H9 (cell line): ENCODE results near the gene ARHGAP25. TPM values are rescaled to one million over a fixed set of nuclear protein-coding genes. Genes with fewer than 3 reads are reported as not detected.

Source experiments
- DNase-seq: peaks from one replicate; pipeline ENCODE4 v3.0.0-alpha.2; 2017
- H2AFZ ChIP-seq: one replicate; pipeline ENCODE4 v1.6.1; 2013; ENCODE audit warnings: mild to moderate bottlenecking, low read length, control low read depth, moderate library complexity
- H2AK5ac ChIP-seq: 2 replicates; pipeline ENCODE4 v1.6.1; 2013; ENCODE audit warnings: low read length, control low read depth, mixed read lengths; ENCODE audit not compliant: insufficient read length
- H2BK120ac ChIP-seq: one replicate; pipeline ENCODE4 v1.6.1; 2013; ENCODE audit warnings: low read depth, mild to moderate bottlenecking, low read length, control low read depth, inconsistent platforms; ENCODE audit not compliant: poor library complexity, severe bottlenecking
- H2BK12ac ChIP-seq: 2 replicates; pipeline ENCODE4 v1.6.1; 2013; ENCODE audit warnings: low read length, control low read depth, mixed read lengths, low read depth; ENCODE audit not compliant: insufficient read length
- H2BK15ac ChIP-seq: 2 replicates; pipeline ENCODE4 v1.6.1; 2013; ENCODE audit warnings: low read depth, low read length, control low read depth
- H2BK20ac ChIP-seq: one replicate; pipeline ENCODE4 v1.6.1; 2013; ENCODE audit warnings: low read depth, mild to moderate bottlenecking, low read length, control low read depth, inconsistent platforms; ENCODE audit not compliant: poor library complexity, severe bottlenecking
- H2BK5ac ChIP-seq: 2 replicates; pipeline ENCODE4 v1.6.1; 2013; ENCODE audit warnings: low read length, control low read depth, mixed read lengths; ENCODE audit not compliant: insufficient read length
- H3K14ac ChIP-seq: 2 replicates; pipeline ENCODE4 v1.6.1; 2013; ENCODE audit warnings: low read length, control low read depth; ENCODE audit not compliant: insufficient read depth
- H3K18ac ChIP-seq: 2 replicates; pipeline ENCODE4 v1.6.1; 2013; ENCODE audit warnings: low read depth, mild to moderate bottlenecking, mixed read lengths, low read length, control low read depth; ENCODE audit not compliant: insufficient read length
- H3K23ac ChIP-seq: 2 replicates; pipeline ENCODE4 v1.6.1; 2013; ENCODE audit warnings: low read length, control low read depth, mixed read lengths, low read depth; ENCODE audit not compliant: insufficient read length
- H3K23me2 ChIP-seq: 2 replicates; pipeline ENCODE4 v1.6.1; 2013; ENCODE audit warnings: low read depth, mild to moderate bottlenecking, mixed read lengths, low read length, control low read depth; ENCODE audit not compliant: insufficient read length, poor library complexity, severe bottlenecking
- H3K27ac ChIP-seq: 2 replicates; pipeline ENCODE4 v1.5.1; 2013; ENCODE audit warnings: low read length, control low read depth, mixed read lengths, low read depth; ENCODE audit not compliant: insufficient read length
- H3K27me3 ChIP-seq: 2 replicates; pipeline ENCODE4 v1.6.1; 2013; ENCODE audit warnings: low read length, control low read depth, inconsistent platforms; ENCODE audit not compliant: insufficient read depth
- H3K4ac ChIP-seq: 2 replicates; pipeline ENCODE4 v1.6.1; 2013; ENCODE audit warnings: low read depth, mild to moderate bottlenecking, control low read depth, inconsistent platforms, low read length, moderate library complexity
- H3K4me1 ChIP-seq: 2 replicates; pipeline ENCODE4 v1.6.1; 2013; ENCODE audit warnings: low read length, control low read depth, inconsistent platforms; ENCODE audit not compliant: insufficient read depth
- H3K4me2 ChIP-seq: 2 replicates; pipeline ENCODE4 v1.6.1; 2013; ENCODE audit warnings: low read length, control low read depth, mixed read lengths; ENCODE audit not compliant: insufficient read length, insufficient read depth
- H3K56ac ChIP-seq: 2 replicates; pipeline ENCODE4 v1.6.1; 2013; ENCODE audit warnings: low read depth, mild to moderate bottlenecking, mixed read lengths, low read length, control low read depth; ENCODE audit not compliant: insufficient read length
- H3K79me1 ChIP-seq: 2 replicates; pipeline ENCODE4 v1.6.1; 2013; ENCODE audit warnings: low read depth, mild to moderate bottlenecking, moderate library complexity, low read length, control low read depth, inconsistent platforms; ENCODE audit not compliant: insufficient read depth, poor library complexity, severe bottlenecking
- H3K79me2 ChIP-seq: 2 replicates; pipeline ENCODE4 v1.6.1; 2013; ENCODE audit warnings: low read length, control low read depth, inconsistent platforms; ENCODE audit not compliant: insufficient read depth
- H3K9ac ChIP-seq: 2 replicates; pipeline ENCODE4 v1.6.1; 2013; ENCODE audit warnings: low read length, control low read depth, mixed read lengths; ENCODE audit not compliant: insufficient read length; ENCODE audit errors: extremely low read depth
- H3K9me3 ChIP-seq: one replicate; pipeline ENCODE4 v1.6.1; 2013; ENCODE audit warnings: low read depth, low read length, inconsistent platforms; ENCODE audit not compliant: control insufficient read depth
- H3T11ph ChIP-seq: one replicate; pipeline ENCODE4 v1.6.1; 2013; ENCODE audit warnings: mild to moderate bottlenecking, low read length, control low read depth, inconsistent platforms
- H4K20me1 ChIP-seq: one replicate; pipeline ENCODE4 v1.6.1; 2013; ENCODE audit not compliant: control insufficient read depth, insufficient read length, insufficient read depth
- H4K5ac ChIP-seq: 2 replicates; pipeline ENCODE4 v1.6.1; 2013; ENCODE audit warnings: low read depth, mild to moderate bottlenecking, mixed read lengths, low read length, control low read depth; ENCODE audit not compliant: insufficient read length
- H4K8ac ChIP-seq: replicated peaks from 2 replicates; pipeline ENCODE4 v1.6.1; 2013; ENCODE audit warnings: low read length, control low read depth, mixed read lengths, low read depth; ENCODE audit not compliant: insufficient read length
- H4K91ac ChIP-seq: 2 replicates; pipeline ENCODE4 v1.6.1; 2013; ENCODE audit warnings: low read depth, mild to moderate bottlenecking, moderate library complexity, mixed read lengths, low read length, control low read depth; ENCODE audit not compliant: insufficient read length
- H3K27ac Mint-ChIP-seq, 3 experiments: 2 replicates in 2 of 3; 3 replicates in 1 of 3; pipeline ENCODE4 v1.8.0; 2020 to 2021; ENCODE audit warnings: mixed read lengths in 3 of 3, mild to moderate bottlenecking in 1 of 3, moderate library complexity in 1 of 3
- H3K27me3 Mint-ChIP-seq: 2 replicates; pipeline ENCODE4 v1.8.0; 2021; ENCODE audit warnings: low read depth, mild to moderate bottlenecking, moderate library complexity, mixed read lengths
- H3K36me3 Mint-ChIP-seq, 3 experiments: 2 replicates in 2 of 3; 3 replicates in 1 of 3; pipeline ENCODE4 v1.8.0; 2020 to 2021; ENCODE audit warnings: low read depth in 3 of 3, mixed read lengths in 3 of 3; ENCODE audit not compliant: insufficient read depth in 1 of 3
- H3K4me1 Mint-ChIP-seq, 2 experiments: 2 replicates each; pipeline ENCODE4 v1.8.0; 2020; ENCODE audit warnings: mixed read lengths in 2 of 2
- H3K4me3 Mint-ChIP-seq, 2 experiments: 2 replicates in 1 of 2; 3 replicates in 1 of 2; pipeline ENCODE4 v1.8.0; 2020 to 2021; ENCODE audit warnings: mild to moderate bottlenecking in 2 of 2, mixed read lengths in 2 of 2, moderate library complexity in 1 of 2
- H3K9me3 Mint-ChIP-seq, 2 experiments: 2 replicates in 1 of 2; 3 replicates in 1 of 2; pipeline ENCODE4 v1.8.0; 2020; ENCODE audit warnings: mild to moderate bottlenecking in 2 of 2, mixed read lengths in 2 of 2, moderate library complexity in 1 of 2
- WGBS: extraction: QIAGEN DNeasy Blood & Tissue Kit; methylation state at CpG from one replicate; pipeline ENCODE4 v1.1.7; 2013; ENCODE audit warnings: missing lambda C conversion rate, low lambda C conversion rate, mixed read lengths; ENCODE audit not compliant: insufficient read length; ENCODE audit errors: extremely low coverage; 5-methylcytosine and 5-hydroxymethylcytosine counted together
- total RNA-seq: library from RNA; stranded (reverse); gene quantifications from 2 replicates; pipeline ENCODE4 v1.2.1, GENCODE V29; 2021
- TF ChIP-seq, protein P1 (sequence below): fragments of 200-600 bp; sonication (generic); conservative IDR thresholded peaks from 3 replicates; pipeline ENCODE4 v1.8.0; 2021; ENCODE audit warnings: antibody characterized with exemption, mild to moderate bottlenecking

The ARHGAP25 gene
- total RNA-seq, 1 experiment from 2014 or later, result 1.3 TPM

DNA sequence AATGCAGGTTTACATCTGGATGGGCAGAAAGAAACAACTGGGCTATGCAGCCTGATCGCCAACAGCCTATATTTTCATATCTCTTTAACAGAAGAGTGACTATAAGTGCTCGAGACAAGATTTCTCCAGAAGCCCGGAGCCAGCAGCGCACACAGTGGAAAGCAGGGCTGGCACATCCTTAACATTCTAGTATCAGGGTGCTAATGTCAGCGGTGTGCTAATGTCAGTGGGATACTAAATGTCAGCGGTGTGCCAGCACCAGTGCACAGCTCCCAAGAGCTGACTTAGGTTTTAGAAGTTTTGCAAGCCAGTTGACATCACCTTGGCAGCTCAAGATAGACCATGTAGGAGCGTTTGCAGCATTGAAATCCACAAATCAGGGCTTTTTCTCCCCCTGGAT, 128.3 kb downstream of the ARHGAP25 start:
- Mint-ChIP-seq H3K4me1 (peaks cover 6 to 12% of the 10 kb centered on the region in 2 experiments), H3K27me3 (no peaks in the 10 kb centered on the region; the same call in 1 of the 2 replicates)
- WGBS, result no CpG with 5 or more reads among the region's 7 CpGs

More for the DNA sequence above, 128.3 kb downstream of the ARHGAP25 start:
- Histone ChIP-seq H2BK120ac (no peak overlapping the region), H3K18ac (no peak overlapping the region), H2AK5ac (no peak overlapping the region), H3T11ph (no peak overlapping the region), H3K23me2 (no peaks in the 10 kb centered on the region), H2BK12ac (no peak overlapping the region), H2BK5ac (no peak overlapping the region), H3K23ac (no peak overlapping the region), H2BK15ac (no peak overlapping the region), H3K4ac (no peak overlapping the region), H2AFZ (no peak overlapping the region), H4K5ac (no peak overlapping the region), H3K27ac (no peak overlapping the region), H3K79me1 (no peaks in the 10 kb centered on the region), H4K8ac (no peak overlapping the region), H3K79me2 (no peaks in the 10 kb centered on the region), H3K9me3 (no peaks in the 10 kb centered on the region), H3K4me1 (no peaks in the 10 kb centered on the region; the same call in 1 of the 2 replicates), H4K91ac (no peak overlapping the region), H3K9ac (no peak overlapping the region), H3K14ac (no peak overlapping the region), H3K56ac (no peak overlapping the region), H4K20me1 (no peaks in the 10 kb centered on the region), H2BK20ac (no peak overlapping the region), H3K4me2 (no peak overlapping the region), H3K27me3 (no peaks in the 10 kb centered on the region)
- no peak for DNase-seq
- H3K9me3 Mint-ChIP-seq, result no peaks in the 10 kb centered on the region
- no peaks in the 10 kb centered on the region for H3K36me3 Mint-ChIP-seq
- TF ChIP-seq, protein P1, sequence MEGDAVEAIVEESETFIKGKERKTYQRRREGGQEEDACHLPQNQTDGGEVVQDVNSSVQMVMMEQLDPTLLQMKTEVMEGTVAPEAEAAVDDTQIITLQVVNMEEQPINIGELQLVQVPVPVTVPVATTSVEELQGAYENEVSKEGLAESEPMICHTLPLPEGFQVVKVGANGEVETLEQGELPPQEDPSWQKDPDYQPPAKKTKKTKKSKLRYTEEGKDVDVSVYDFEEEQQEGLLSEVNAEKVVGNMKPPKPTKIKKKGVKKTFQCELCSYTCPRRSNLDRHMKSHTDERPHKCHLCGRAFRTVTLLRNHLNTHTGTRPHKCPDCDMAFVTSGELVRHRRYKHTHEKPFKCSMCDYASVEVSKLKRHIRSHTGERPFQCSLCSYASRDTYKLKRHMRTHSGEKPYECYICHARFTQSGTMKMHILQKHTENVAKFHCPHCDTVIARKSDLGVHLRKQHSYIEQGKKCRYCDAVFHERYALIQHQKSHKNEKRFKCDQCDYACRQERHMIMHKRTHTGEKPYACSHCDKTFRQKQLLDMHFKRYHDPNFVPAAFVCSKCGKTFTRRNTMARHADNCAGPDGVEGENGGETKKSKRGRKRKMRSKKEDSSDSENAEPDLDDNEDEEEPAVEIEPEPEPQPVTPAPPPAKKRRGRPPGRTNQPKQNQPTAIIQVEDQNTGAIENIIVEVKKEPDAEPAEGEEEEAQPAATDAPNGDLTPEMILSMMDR, result no peak
- H3K4me3 Mint-ChIP-seq, result no peak overlapping the region
- H3K27ac Mint-ChIP-seq, result no peak overlapping the region
